B cell (primary cell): Measurements from ENCODE around the gene HOXA3. TPM values are rescaled to one million over a fixed set of nuclear protein-coding genes. Genes with fewer than 3 reads are reported as not detected.

Source experiments
- ATAC-seq: fragments of 200-7000 bp; cut with Tn5 transposase; one replicate; pipeline ENCODE4 v1.10.0; 2021; ENCODE audit warnings: low read depth, mild to moderate bottlenecking, moderate number of reproducible peaks, moderate library complexity
- CTCF ChIA-PET: fragments of 350-600 bp; sonication (Branson Sonifier 250); formaldehyde crosslinking; loops from one replicate; lab custom pipeline; 2021; ENCODE audit warnings: antibody characterized with exemption, inconsistent platforms; lab: Charles Lee
- POLR2A ChIA-PET: fragments of 350-600 bp; sonication (Branson Sonifier 250); formaldehyde crosslinking; loops from one replicate; lab custom pipeline; 2021; ENCODE audit warnings: antibody characterized with exemption; lab: Charles Lee
- DNase-seq: peaks from one replicate; pipeline ENCODE4 v3.0.0; 2013
- H2AFZ ChIP-seq: 2 replicates; pipeline ENCODE4 v1.6.1; 2012; ENCODE audit warnings: mild to moderate bottlenecking, low read depth, low read length; ENCODE audit not compliant: insufficient read depth, poor library complexity, severe bottlenecking
- H3K27ac ChIP-seq, 2 donors: 1 replicate in 1 of 2; 2 replicates in 1 of 2; pipeline ENCODE4 v1.5.1; 2012 to 2013; ENCODE audit warnings: low read length in 2 of 2, mild to moderate bottlenecking in 2 of 2, moderate library complexity in 1 of 2
- H3K27me3 ChIP-seq, 4 experiments: fragments of 200-600 bp in 1 of 4; sonication (generic) in 1 of 4; replicated peaks in 1 of 4; 1 replicate in 2 of 4; 2 replicates in 2 of 4; pipeline versions ENCODE4 v1.6.1 to v1.7.0; 2013 to 2016; ENCODE audit warnings: low read length in 3 of 4, mild to moderate bottlenecking in 2 of 4, mixed read lengths in 1 of 4, moderate library complexity in 1 of 4; ENCODE audit not compliant: insufficient read depth in 4 of 4, control insufficient read depth in 3 of 4; ENCODE audit errors: control extremely low read depth in 1 of 4
- H3K36me3 ChIP-seq, 2 experiments: replicated peaks in 1 of 2; 1 replicate in 1 of 2; 2 replicates in 1 of 2; pipeline versions ENCODE4 v1.6.1 to v1.7.1; 2013; ENCODE audit warnings: low read length in 1 of 2; ENCODE audit not compliant: insufficient read depth in 2 of 2, control insufficient read depth in 1 of 2; ENCODE audit errors: control extremely low read depth in 1 of 2, extremely low read depth in 1 of 2
- H3K4me1 ChIP-seq, 2 donors: fragments of 200-600 bp in 1 of 2; sonication (generic) in 1 of 2; 1 replicate in 1 of 2; 2 replicates in 1 of 2; pipeline versions ENCODE4 v1.5.1 to v1.6.1; 2013 to 2017; ENCODE audit warnings: low read length in 2 of 2; ENCODE audit not compliant: control insufficient read depth in 2 of 2, insufficient read depth in 2 of 2
- H3K4me2 ChIP-seq: replicated peaks from 2 replicates; pipeline ENCODE3; 2012; ENCODE audit warnings: mild to moderate bottlenecking, low read depth, low read length; ENCODE audit not compliant: poor library complexity, severe bottlenecking
- H3K4me3 ChIP-seq, 5 experiments: fragments of 200-600 bp in 1 of 5; sonication (generic) in 1 of 5; 1 replicate in 3 of 5; 2 replicates in 2 of 5; pipeline versions ENCODE4 v1.5.1 to v1.7.0; 2011 to 2016; ENCODE audit warnings: low read length in 4 of 5, mild to moderate bottlenecking in 4 of 5, low read depth in 2 of 5, control low read depth in 1 of 5, moderate library complexity in 1 of 5; ENCODE audit not compliant: insufficient read depth in 1 of 5; ENCODE audit errors: control extremely low read depth in 1 of 5, extremely low read depth in 1 of 5
- H3K79me2 ChIP-seq: fragments of 200-600 bp; sonication (generic); one replicate; pipeline ENCODE4 v1.6.0; 2016; ENCODE audit warnings: low read length; ENCODE audit not compliant: control insufficient read depth, insufficient read depth
- H3K9ac ChIP-seq: fragments of 200-600 bp; sonication (generic); 2 replicates; pipeline ENCODE4 v1.6.1; 2017; ENCODE audit warnings: mild to moderate bottlenecking, low read length, moderate library complexity
- H3K9me3 ChIP-seq, 3 donors: one replicate each; pipeline versions ENCODE4 v1.6.1 to v1.7.1; 2013; ENCODE audit warnings: low read length in 2 of 3; ENCODE audit not compliant: control insufficient read depth in 2 of 3, insufficient read depth in 1 of 3; ENCODE audit errors: control extremely low read depth in 1 of 3
- H4K20me1 ChIP-seq: 2 replicates; pipeline ENCODE4 v1.6.0; 2012; ENCODE audit warnings: mild to moderate bottlenecking, low read length; ENCODE audit not compliant: insufficient read depth, control insufficient read depth, poor library complexity, severe bottlenecking
- H3K27ac Mint-ChIP-seq: one replicate; pipeline ENCODE4 v1.8.0; 2021; ENCODE audit warnings: mixed read lengths
- H3K27me3 Mint-ChIP-seq: one replicate; pipeline ENCODE4 v1.8.0; 2021; ENCODE audit warnings: mixed read lengths
- H3K4me1 Mint-ChIP-seq: one replicate; pipeline ENCODE4 v1.8.0; 2021; ENCODE audit warnings: mixed read lengths
- H3K4me3 Mint-ChIP-seq: one replicate; pipeline ENCODE4 v1.8.0; 2021; ENCODE audit warnings: mixed read lengths
- H3K9me3 Mint-ChIP-seq: one replicate; pipeline ENCODE4 v1.8.0; 2022; ENCODE audit warnings: mixed read lengths; ENCODE audit not compliant: insufficient read depth
- CTCF ChIP-seq: fragments of 200-600 bp; IDR thresholded peaks from one replicate; pipeline ENCODE4 v1.8.0; 2022; ENCODE audit warnings: antibody characterized with exemption, mild to moderate bottlenecking
- EZH2 ChIP-seq: IDR thresholded peaks from 2 replicates; pipeline ENCODE4 v1.6.1; 2012; ENCODE audit warnings: borderline replicate concordance, low read depth, mild to moderate bottlenecking, moderate library complexity, low read length; ENCODE audit not compliant: insufficient read depth, poor library complexity, severe bottlenecking
- WGBS: methylation state at CpG from one replicate; pipeline ENCODE4 v1.1.5; 2013; ENCODE audit warnings: missing lambda C conversion rate; ENCODE audit not compliant: insufficient coverage; 5-methylcytosine and 5-hydroxymethylcytosine counted together
- intact Hi-C: fragments of 100-400 bp; cut with micrococcal nuclease; formaldehyde crosslinking; loops from one replicate; pipeline ENCODE4 v1.10.0; 2022
- polyA plus RNA-seq: library from polyadenylated mRNA; depleted of rRNA; stranded (reverse); fragments of >200 nt; gene quantifications from 2 replicates; pipeline ENCODE4 v1.2.3, GENCODE V29; 2012
- total RNA-seq, 2 donors: library from RNA; stranded (reverse); fragments of 120-200 nt in 1 of 2; gene quantifications; 1 replicate in 1 of 2; 2 replicates in 1 of 2; pipeline versions ENCODE4 v1.2.3 to v1.2.4, GENCODE V29; 2013 to 2022

Gene HOXA3
- total and polyA plus RNA-seq, 2 donors (not counting 1 experiment from before 2014, with no cell fraction given), result 0.07 TPM; not detected in 1

- no peaks in the 10 kb centered on the region for H3K36me3 ChIP-seq
- H3K4me3 Mint-ChIP-seq, result no peak overlapping the region
- POLR2A ChIA-PET, result no interaction called here
- peaks cover 2% of the 10 kb centered on the region for H3K27me3 Mint-ChIP-seq
- no peaks in the 10 kb centered on the region for H3K9me3 Mint-ChIP-seq
- CTCF ChIA-PET, result no interaction called here
- H2AFZ ChIP-seq, result no peak overlapping the region
- H3K79me2 ChIP-seq, result no peaks in the 10 kb centered on the region
- TF ChIP-seq EZH2, result no peak
- TF ChIP-seq CTCF, result no peak
- no peak overlapping the region for H3K27ac ChIP-seq
- WGBS, result 97% methylated on average over 3 of the region's 4 CpGs
- no peak overlapping the region for H3K4me2 ChIP-seq
- no peaks in the 10 kb centered on the region for H4K20me1 ChIP-seq
- DNase-seq, result no peak
- H3K4me1 Mint-ChIP-seq, result peaks cover 6% of the 10 kb centered on the region
- H3K4me1 ChIP-seq, result peaks cover 0 to 2% of the 10 kb centered on the region in 2 donors
- intact Hi-C loops, result no loop called here
- H3K9me3 ChIP-seq, result no peaks in the 10 kb centered on the region
- peaks cover 0 to 1% (median 0%) of the 10 kb centered on the region in 4 experiments for H3K27me3 ChIP-seq
- no peak overlapping the region for H3K9ac ChIP-seq
- no peak overlapping the region for H3K4me3 ChIP-seq
- no peak for ATAC-seq
- H3K27ac Mint-ChIP-seq, result no peak overlapping the region
Observed at GRCh38 chr7:27080844-27081436, 71.4 kb downstream of the HOXA3 start.

GRCh38 chr7:27079234-27079975, 73.0 kb downstream of the HOXA3 start:
- H4K20me1 ChIP-seq, result no peaks in the 10 kb centered on the region
- intact Hi-C loops, result no loop called here

More at GRCh38 chr7:27079234-27079975, 73.0 kb downstream of the HOXA3 start:
- H3K27ac Mint-ChIP-seq, result no peak overlapping the region
- no peaks in the 10 kb centered on the region for H3K9me3 Mint-ChIP-seq
- Histone ChIP-seq H2AFZ (no peak overlapping the region), H3K36me3 (no peaks in the 10 kb centered on the region), H3K9me3 (peaks cover 0 to 4% (median 0%) of the 10 kb centered on the region in 3 donors), H3K27me3 (no peaks in the 10 kb centered on the region), H3K79me2 (no peaks in the 10 kb centered on the region), H3K4me1 (peaks cover 0 to 2% of the 10 kb centered on the region in 2 donors), H3K4me2 (no peak overlapping the region), H3K27ac (no peak overlapping the region), H3K4me3 (no peak overlapping the region), H3K9ac (no peak overlapping the region)
- POLR2A ChIA-PET, result no interaction called here
- no CpG with 5 or more reads among the region's 1 CpG for WGBS
- CTCF ChIA-PET, result no interaction called here
- DNase-seq (no peak), ATAC-seq (no peak)
- H3K27me3 Mint-ChIP-seq, result peaks cover under 1% of the 10 kb centered on the region
- no peak overlapping the region for H3K4me3 Mint-ChIP-seq
- TF ChIP-seq EZH2 (no peak), CTCF (no peak)
- peaks cover 6% of the 10 kb centered on the region for H3K4me1 Mint-ChIP-seq
